Ramos (cell line): ENCODE measurements around the gene INHBE.

Experiments
- in situ Hi-C: fragments of 300-500 bp; cut with MboI; formaldehyde crosslinking; loops from one replicate; pipeline ENCODE4 v1.14.3; 2022; ENCODE audit warnings: low sequenced_read_pairs; ENCODE audit not compliant: unreplicated experiment

INHBE gene

GRCh38 chr12:57459750-57460467, 4.8 kb downstream of the INHBE start, which contains the start of gene GLI1:
Gene GLI1, plus strand, starts transcription at chr12:57459785. Its CDS starts 3,907 bp downstream, at chr12:57463692.
- in situ Hi-C loops: loop anchor here (25.0 kb wide), 1 partner anchor 223 kb away; the partner anchor contains the start of gene SHMT2

- in situ Hi-C loops: loop anchor here (25.0 kb wide), 1 partner anchor 223 kb away; the partner anchor contains the start of gene SHMT2
Measured at GRCh38 chr12:57460468-57460784, 5.3 kb downstream of the INHBE start.

GRCh38 chr12:57460841-57461275, 5.8 kb downstream of the INHBE start:
- in situ Hi-C loops: loop anchor here (25.0 kb wide), 1 partner anchor 224 kb away; the partner anchor contains the start of gene SHMT2

- in situ Hi-C loops: loop anchor here (25.0 kb wide), 1 partner anchor 224 kb away; the partner anchor contains the start of gene SHMT2
Measured at GRCh38 chr12:57461276-57461916, 6.3 kb downstream of the INHBE start.

GRCh38 chr12:57461917-57462250, 6.8 kb downstream of the INHBE start:
- in situ Hi-C loops: loop anchor here (25.0 kb wide), 1 partner anchor 225 kb away; the partner anchor contains the start of gene SHMT2

- in situ Hi-C loops: loop anchor here (25.0 kb wide), 1 partner anchor 225 kb away; the partner anchor contains the start of gene SHMT2
Measured at GRCh38 chr12:57462251-57462911, 7.3 kb downstream of the INHBE start.

- in situ Hi-C loops: loop anchor here (25.0 kb wide), 1 partner anchor 226 kb away; the partner anchor contains the start of gene SHMT2
Measured at GRCh38 chr12:57462912-57463253, 7.8 kb downstream of the INHBE start.

- in situ Hi-C loops: loop anchor here (25.0 kb wide), 1 partner anchor 227 kb away; the partner anchor contains the start of gene SHMT2
Measured at GRCh38 chr12:57464569-57464968, 9.5 kb downstream of the INHBE start.

- in situ Hi-C loops: loop anchor here (25.0 kb wide), 1 partner anchor 228 kb away; the partner anchor contains the start of gene SHMT2
Measured at GRCh38 chr12:57465030-57465746, 10.1 kb downstream of the INHBE start.

GRCh38 chr12:57465747-57466505, 10.8 kb downstream of the INHBE start:
- in situ Hi-C loops: loop anchor here (25.0 kb wide), 1 partner anchor 229 kb away; the partner anchor contains the start of gene SHMT2

GRCh38 chr12:57467212-57467874, 12.2 kb downstream of the INHBE start:
- in situ Hi-C loops: loop anchor here (25.0 kb wide), 1 partner anchor 230 kb away; the partner anchor contains the start of gene SHMT2

GRCh38 chr12:57467915-57468314, 12.8 kb downstream of the INHBE start:
- in situ Hi-C loops: loop anchor here (25.0 kb wide), 1 partner anchor 231 kb away; the partner anchor contains the start of gene SHMT2

GRCh38 chr12:57469296-57470164, 14.4 kb downstream of the INHBE start:
- in situ Hi-C loops: loop anchor here (25.0 kb wide), 1 partner anchor 232 kb away; the partner anchor contains the start of gene SHMT2

GRCh38 chr12:57470286-57470969, 15.3 kb downstream of the INHBE start:
- in situ Hi-C loops: loop anchor here (25.0 kb wide), 1 partner anchor 233 kb away; the partner anchor contains the start of gene SHMT2

GRCh38 chr12:57470970-57471656, 16.0 kb downstream of the INHBE start:
- in situ Hi-C loops: loop anchor here (25.0 kb wide), 1 partner anchor 234 kb away; the partner anchor contains the start of gene SHMT2

GRCh38 chr12:57471661-57472060, 16.6 kb downstream of the INHBE start:
- in situ Hi-C loops: loop anchor here (25.0 kb wide), 1 partner anchor 234 kb away; the partner anchor contains the start of gene SHMT2
